SK-N-SH treated with all-trans-retinoic acid at 6 μM for 48 hours (cell line): ENCODE measurements around the gene CMTM3.

Experiments
- ATAC-seq: fragments of 200-7000 bp; cut with Tn5 transposase; 3 replicates; pipeline ENCODE4 v1.9.1; 2020; ENCODE audit warnings: mild to moderate bottlenecking, moderate library complexity
- BACH2 ChIP-seq: fragments of 250-450 bp; sonication (Bioruptor Pico); IDR thresholded peaks from 2 replicates; pipeline ENCODE4 v1.9.0; 2021; ENCODE audit warnings: mild to moderate bottlenecking, borderline replicate concordance
- CSDC2 ChIP-seq: fragments of 250-450 bp; sonication (Bioruptor Pico); IDR thresholded peaks from 2 replicates; pipeline ENCODE4 v1.5.0; 2020; ENCODE audit warnings: mild to moderate bottlenecking, moderate library complexity
- CSRNP3 ChIP-seq: fragments of 250-450 bp; sonication (Bioruptor Pico); IDR thresholded peaks from 2 replicates; pipeline ENCODE4 v1.5.1; 2021; ENCODE audit warnings: mild to moderate bottlenecking, moderate library complexity
- ESRRG ChIP-seq: fragments of 250-450 bp; sonication (Bioruptor Pico); IDR thresholded peaks from 2 replicates; pipeline ENCODE4 v1.6.1; 2021; ENCODE audit warnings: mild to moderate bottlenecking
- GLIS3 ChIP-seq: fragments of 250-450 bp; sonication (Bioruptor Pico); IDR thresholded peaks from 2 replicates; pipeline ENCODE4 v1.5.0; 2020; ENCODE audit warnings: mild to moderate bottlenecking, moderate library complexity
- OSR1 ChIP-seq: fragments of 250-450 bp; sonication (Bioruptor Pico); IDR thresholded peaks from 2 replicates; pipeline ENCODE4 v1.8.0; 2022; ENCODE audit warnings: moderate library complexity, mild to moderate bottlenecking, inconsistent platforms
- POU6F1 ChIP-seq: fragments of 250-450 bp; sonication (Bioruptor Pico); IDR thresholded peaks from 2 replicates; pipeline ENCODE4 v1.8.0; 2021; ENCODE audit warnings: low read depth, mild to moderate bottlenecking, moderate library complexity, borderline replicate concordance
- PPARA ChIP-seq: fragments of 250-450 bp; sonication (Bioruptor Pico); IDR thresholded peaks from 2 replicates; pipeline ENCODE4 v1.5.0; 2020; ENCODE audit warnings: mild to moderate bottlenecking, borderline replicate concordance
- RARB ChIP-seq: fragments of 250-450 bp; sonication (Bioruptor Pico); IDR thresholded peaks from 2 replicates; pipeline ENCODE4 v1.8.0; 2021; ENCODE audit warnings: mild to moderate bottlenecking, moderate library complexity
- SNAI2 ChIP-seq: fragments of 250-450 bp; sonication (Bioruptor Pico); IDR thresholded peaks from 2 replicates; pipeline ENCODE4 v1.5.0; 2020; ENCODE audit warnings: mild to moderate bottlenecking, moderate library complexity
- TCF4 ChIP-seq: fragments of 250-450 bp; sonication (Bioruptor Pico); IDR thresholded peaks from 2 replicates; pipeline ENCODE4 v1.8.0; 2021; ENCODE audit warnings: mild to moderate bottlenecking, moderate library complexity, borderline replicate concordance
- TOX ChIP-seq: fragments of 250-450 bp; sonication (Bioruptor Pico); IDR thresholded peaks from 2 replicates; pipeline ENCODE4 v1.8.0; 2021; ENCODE audit warnings: mild to moderate bottlenecking, moderate library complexity, borderline replicate concordance
- TSHZ2 ChIP-seq: fragments of 250-450 bp; sonication (Bioruptor Pico); IDR thresholded peaks from 2 replicates; pipeline ENCODE4 v1.5.0; 2020; ENCODE audit warnings: mild to moderate bottlenecking, moderate library complexity
- ZC3H10 ChIP-seq: fragments of 250-450 bp; sonication (Bioruptor Pico); IDR thresholded peaks from 2 replicates; pipeline ENCODE4 v1.5.1; 2021; ENCODE audit warnings: mild to moderate bottlenecking, moderate library complexity
- ZFP3 ChIP-seq: fragments of 250-450 bp; sonication (Bioruptor Pico); IDR thresholded peaks from 2 replicates; pipeline ENCODE4 v1.5.0; 2020; ENCODE audit warnings: mild to moderate bottlenecking, moderate library complexity
- ZFP30 ChIP-seq: fragments of 450-650 bp; formaldehyde crosslinking; IDR thresholded peaks from 2 replicates; pipeline ENCODE4 v1.5.0; 2022; ENCODE audit warnings: mild to moderate bottlenecking, moderate library complexity
- ZNF565 ChIP-seq: fragments of 450-650 bp; formaldehyde crosslinking; conservative IDR thresholded peaks from 2 replicates; pipeline ENCODE4 v1.5.0; 2020; ENCODE audit warnings: low read depth, mild to moderate bottlenecking, moderate library complexity
- ZNF8 ChIP-seq: fragments of 450-650 bp; formaldehyde crosslinking; IDR thresholded peaks from 2 replicates; pipeline ENCODE4 v1.5.0; 2020; ENCODE audit warnings: mild to moderate bottlenecking, moderate library complexity

Gene CMTM3

GRCh38 chr16:66652661-66653360 lies 48.3 kb downstream of the CMTM3 start:
- ATAC-seq = no peak
- TF ChIP-seq ZNF8 (no peak), ZC3H10 (CRISPR knock-in tag) (no peak), ZNF565 (CRISPR knock-in tag) (no peak), TOX (CRISPR knock-in tag) (no peak), TCF4 (CRISPR knock-in tag) (no peak), TSHZ2 (CRISPR knock-in tag) (no peak), ZFP3 (no peak), ESRRG (CRISPR knock-in tag) (no peak), ZFP30 (CRISPR knock-in tag) (no peak), CSRNP3 (no peak), GLIS3 (no peak), POU6F1 (CRISPR knock-in tag) (no peak), RARB (CRISPR knock-in tag) (no peak)

GRCh38 chr16:66653581-66654350 lies 49.3 kb downstream of the CMTM3 start:
- TF ChIP-seq ESRRG (CRISPR knock-in tag) (no peak), TSHZ2 (CRISPR knock-in tag) (no peak), BACH2 (CRISPR knock-in tag) (no peak), GLIS3 (no peak), ZC3H10 (CRISPR knock-in tag) (no peak), PPARA (no peak), CSDC2 (CRISPR knock-in tag) (no peak)
- ATAC-seq = no peak

- no peak for ATAC-seq
- no peak for TF ChIP-seq TCF4 (CRISPR knock-in tag)
- TF ChIP-seq CSRNP3 = no peak
- no peak for TF ChIP-seq ZNF565 (CRISPR knock-in tag)
- no peak for TF ChIP-seq SNAI2 (CRISPR knock-in tag)
- TF ChIP-seq OSR1 = no peak
- no peak for TF ChIP-seq CSDC2 (CRISPR knock-in tag)
- no peak for TF ChIP-seq ZNF8
Observed at GRCh38 chr16:66656547-66656946, 52.0 kb downstream of the CMTM3 start.
